Activated naive CD4-positive, alpha-beta T cell treated with anti-CD3 and anti-CD28 coated beads, Interleukin-2, amount 50 U/mL, for 72 hours (primary cell): ENCODE measurements around the gene EML6. TPM values are rescaled to one million over a fixed set of nuclear protein-coding genes. Genes with fewer than 3 reads are reported as not detected.
A peak's percentile ranks its signal among the peaks of the same experiment; 100 is the strongest.

Source experiments
- ATAC-seq, 2 donors: fragments of 150-1000 bp; cut with Tn5 transposase; 2 replicates each; pipeline ENCODE4 v1.10.0; 2021; ENCODE audit warnings: mild to moderate bottlenecking in 2 of 2, moderate library complexity in 2 of 2
- DNase-seq, 2 donors: peaks; one replicate each; pipeline ENCODE4 v3.0.0; 2021 to 2022; ENCODE audit warnings: low spot score in 2 of 2
- H3K27ac Mint-ChIP-seq, 2 donors: one replicate each; pipeline ENCODE4 v1.8.0; 2022; ENCODE audit warnings: mild to moderate bottlenecking in 2 of 2, mixed read lengths in 2 of 2
- H3K36me3 Mint-ChIP-seq, 2 donors: one replicate each; pipeline ENCODE4 v1.8.0; 2022; ENCODE audit warnings: mixed read lengths in 2 of 2
- H3K9me3 Mint-ChIP-seq, 2 donors: one replicate each; pipeline ENCODE4 v1.8.0; 2022; ENCODE audit warnings: mixed read lengths in 2 of 2
- total RNA-seq, 2 donors: library from RNA; stranded (reverse); gene quantifications; one replicate each; pipeline ENCODE4 v1.2.3, GENCODE V29; 2022

Gene EML6
- total RNA-seq, 2 donors from 2014 or later = 0.30 to 2.4 TPM

DNA sequence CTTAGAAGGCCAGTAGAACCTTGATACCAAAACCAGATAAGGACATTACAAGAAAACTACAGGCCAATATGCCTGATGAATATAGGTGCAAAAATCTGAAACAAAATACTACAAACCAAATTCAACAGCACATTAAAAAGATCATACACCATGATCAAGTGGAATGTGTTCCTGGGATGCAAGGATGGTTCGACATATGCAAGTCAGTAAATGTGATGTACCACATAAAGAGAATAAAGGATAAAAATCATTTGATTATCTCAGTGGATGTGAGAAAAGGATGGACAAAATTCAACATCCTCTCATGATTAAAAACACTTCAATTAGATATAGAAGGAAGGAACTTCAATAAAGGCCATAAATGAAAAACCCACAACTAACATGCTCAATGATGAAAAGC, 197.2 kb downstream of the EML6 start:
- H3K36me3 Mint-ChIP-seq = no peaks in the 10 kb centered on the region
- DNase-seq = no peak
- H3K9me3 Mint-ChIP-seq = peaks cover 0 to 4% of the 10 kb centered on the region in 2 donors
- no peak overlapping the region for H3K27ac Mint-ChIP-seq
- no peak for ATAC-seq

DNA sequence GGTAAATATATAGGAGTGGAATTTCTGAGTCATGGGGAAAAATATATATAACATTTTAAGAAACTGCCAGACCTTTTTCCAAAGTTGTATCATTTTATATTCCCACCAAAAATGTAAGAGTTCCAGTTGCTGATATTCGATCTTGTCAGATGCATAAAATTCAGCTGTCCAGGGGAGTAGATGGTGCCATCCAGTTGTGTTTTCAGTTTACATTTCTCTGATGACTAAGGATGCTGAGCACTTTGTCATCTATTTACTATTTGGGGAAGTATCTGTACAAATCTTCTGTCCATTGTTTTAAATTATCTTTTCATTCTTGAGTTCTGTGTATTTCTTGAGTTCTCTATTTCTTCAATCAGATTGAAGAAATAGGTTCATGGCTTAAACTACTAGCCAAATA, 200.7 kb downstream of the EML6 start:
- H3K9me3 Mint-ChIP-seq = peaks cover 0 to 9% of the 10 kb centered on the region in 2 donors
- H3K36me3 Mint-ChIP-seq = no peaks in the 10 kb centered on the region
- no peak for ATAC-seq
- no peak for DNase-seq
- no peak overlapping the region for H3K27ac Mint-ChIP-seq

DNA sequence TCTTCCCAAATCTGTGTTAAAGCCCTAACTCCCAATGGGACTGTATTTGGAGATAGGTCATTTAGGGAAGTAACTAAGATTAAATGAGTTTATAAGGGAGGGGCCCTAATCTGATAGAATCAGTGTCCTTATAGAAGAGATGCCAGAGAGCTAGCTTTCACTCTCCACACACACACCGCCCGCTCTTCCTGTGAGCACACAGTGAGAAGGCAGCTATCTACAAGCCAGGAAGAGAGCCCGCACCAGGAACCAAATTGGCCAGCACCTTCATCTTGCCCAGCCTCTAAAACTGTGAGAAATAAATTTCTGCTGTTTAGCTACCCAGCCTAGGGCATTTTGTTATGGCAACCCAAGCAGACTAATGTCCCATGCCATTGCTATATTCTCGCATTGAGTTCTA, 201.6 kb downstream of the EML6 start:
- ATAC-seq = no peak
- no peaks in the 10 kb centered on the region for H3K36me3 Mint-ChIP-seq
- H3K9me3 Mint-ChIP-seq = peaks cover 0 to 9% of the 10 kb centered on the region in 2 donors
- no peak for DNase-seq
- H3K27ac Mint-ChIP-seq = no peak overlapping the region

DNA sequence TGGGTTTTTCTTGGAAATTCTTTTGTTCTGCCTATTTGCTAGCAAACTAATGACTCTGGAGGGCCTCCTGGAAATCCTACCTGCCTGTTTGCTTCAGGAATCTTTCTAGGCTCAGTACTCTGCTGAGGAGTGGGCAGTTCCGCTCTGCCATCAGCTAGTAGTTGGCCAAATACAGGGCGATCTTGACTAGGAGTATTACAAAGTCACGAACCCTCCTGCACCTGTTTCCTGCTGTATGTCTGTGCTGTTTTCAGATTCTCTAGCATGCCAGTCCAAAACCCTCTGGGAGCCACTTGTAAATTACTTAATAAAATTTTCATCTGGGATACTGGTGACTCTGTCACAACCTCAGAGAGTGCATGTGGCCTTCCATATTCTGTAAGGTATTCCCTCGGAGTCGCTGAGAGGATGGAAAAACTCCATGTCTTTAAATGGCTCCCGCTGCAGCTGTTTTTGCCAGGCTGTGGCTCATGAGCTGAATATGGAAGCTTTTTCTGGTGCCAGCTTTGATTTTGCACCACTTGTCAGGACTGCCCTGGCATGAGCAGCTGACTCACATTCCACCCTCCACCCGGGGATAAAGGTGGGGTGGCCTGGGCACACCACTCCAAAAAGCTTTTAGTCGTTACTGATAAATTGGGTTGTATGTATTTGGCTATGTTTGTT, 203.8 kb downstream of the EML6 start:
- Mint-ChIP-seq H3K9me3 (peaks cover 0 to 9% of the 10 kb centered on the region in 2 donors), H3K27ac (no peak overlapping the region), H3K36me3 (no peaks in the 10 kb centered on the region)
- ATAC-seq (no peak), DNase-seq (no peak)

DNA sequence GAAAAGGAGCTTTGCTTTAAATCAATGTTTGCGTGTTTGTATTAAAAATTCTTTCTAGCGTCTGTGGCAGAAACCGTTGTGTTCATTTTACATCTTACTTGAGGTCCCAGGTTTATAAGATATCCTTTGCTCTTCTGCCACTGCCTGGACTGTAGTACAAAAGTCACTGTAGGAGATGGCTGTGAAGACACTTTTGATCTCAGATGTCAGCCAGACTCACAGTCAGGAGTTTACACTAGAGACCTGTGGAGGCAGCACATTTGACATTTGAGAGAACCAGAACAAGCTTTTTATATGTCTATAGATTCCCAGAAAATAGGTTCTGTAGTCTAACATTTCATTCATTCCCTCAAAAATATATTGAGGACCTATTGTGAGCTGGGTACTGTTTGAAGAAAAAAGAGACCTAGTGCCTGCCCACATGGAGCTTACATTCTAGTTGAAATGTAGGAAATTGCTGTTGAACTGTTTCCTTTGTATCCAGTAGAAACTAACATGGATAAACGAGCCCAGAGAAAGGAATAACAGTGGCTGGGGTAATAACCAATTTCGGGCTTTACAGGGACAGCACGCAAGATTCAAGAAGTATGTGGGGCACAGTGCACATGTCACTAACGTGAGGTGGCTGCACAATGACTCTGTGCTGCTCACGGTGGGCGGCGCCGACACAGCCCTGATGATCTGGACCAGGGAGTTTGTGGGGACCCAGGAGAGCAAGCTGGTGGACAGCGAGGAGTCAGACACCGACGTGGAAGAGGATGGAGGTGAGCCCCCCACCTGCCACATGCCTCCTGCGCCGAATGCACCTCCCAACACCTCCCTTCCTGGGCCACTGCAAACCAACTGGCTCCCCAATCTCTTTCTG, 204.5 kb downstream of the EML6 start:
- DNase-seq = no peak
- Mint-ChIP-seq H3K9me3 (peaks cover 0 to 5% of the 10 kb centered on the region in 2 donors), H3K27ac (no peak overlapping the region), H3K36me3 (no peaks in the 10 kb centered on the region)
- ATAC-seq = no peak

DNA sequence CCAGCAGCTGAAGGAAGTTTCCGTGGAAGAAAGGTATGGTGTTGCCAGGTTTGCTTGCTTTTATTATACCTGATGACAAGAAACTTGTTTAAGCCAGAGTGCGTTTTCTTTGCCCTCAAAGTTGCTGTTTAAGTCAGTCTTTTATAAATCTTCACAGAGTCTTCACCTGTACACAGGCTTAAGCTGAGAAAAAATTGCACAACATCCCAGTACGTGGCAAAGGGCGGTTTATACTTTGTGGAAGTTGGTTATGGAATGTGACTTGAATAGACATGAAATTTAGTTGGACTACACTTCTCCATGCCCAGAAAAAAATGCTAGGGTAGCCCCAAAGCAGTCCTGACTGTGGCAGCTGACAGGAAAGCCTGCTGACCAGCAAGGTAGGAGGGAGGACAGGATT, 205.3 kb downstream of the EML6 start:
- no peak for DNase-seq
- Mint-ChIP-seq H3K27ac (no peak overlapping the region), H3K36me3 (no peaks in the 10 kb centered on the region), H3K9me3 (peaks cover 0 to 5% of the 10 kb centered on the region in 2 donors)
- ATAC-seq = no peak

DNA sequence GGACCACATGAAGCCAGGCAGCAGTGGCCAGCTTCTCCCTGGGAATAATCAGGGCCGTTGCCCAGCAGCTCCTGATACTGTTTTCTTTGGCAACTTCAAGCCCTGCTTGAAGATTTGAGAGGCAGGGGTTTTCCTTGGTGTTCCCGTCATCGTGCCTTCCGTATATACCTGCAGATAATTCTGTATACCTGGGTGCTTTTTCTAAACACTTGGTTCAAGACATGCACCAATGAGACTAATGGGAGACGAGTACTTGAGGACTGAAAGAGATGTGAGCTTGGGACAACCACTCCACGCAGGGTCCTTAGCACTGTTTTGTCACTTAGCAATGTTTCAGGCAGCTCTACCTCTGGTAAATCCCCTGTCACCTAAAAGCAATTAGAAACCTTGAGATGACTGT, 208.0 kb downstream of the EML6 start:
- DNase-seq (no peak), ATAC-seq (no peak)
- peaks cover 0 to 5% of the 10 kb centered on the region in 2 donors for H3K9me3 Mint-ChIP-seq
- H3K27ac Mint-ChIP-seq = no peak overlapping the region
- H3K36me3 Mint-ChIP-seq = no peaks in the 10 kb centered on the region

DNA sequence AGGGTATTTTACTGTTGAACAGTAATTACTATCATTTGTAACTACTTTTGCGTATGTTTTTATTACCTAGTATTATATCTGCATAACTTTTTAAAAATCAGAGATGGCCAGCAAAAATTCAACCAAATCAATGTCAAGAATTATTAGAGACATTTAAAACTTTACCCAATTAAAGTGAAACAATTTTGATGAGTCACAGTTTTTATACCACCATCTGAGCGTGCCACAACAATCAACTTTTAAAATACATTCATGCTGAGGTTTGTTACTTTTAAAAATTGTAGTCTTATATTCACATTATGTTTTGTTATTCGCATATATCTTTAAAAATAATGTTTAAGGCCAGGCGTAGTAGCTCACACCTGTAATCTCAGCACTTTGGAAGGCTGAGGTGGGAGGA, 211.9 kb downstream of the EML6 start:
- DNase-seq = no peak
- peaks cover 6 to 12% of the 10 kb centered on the region in 2 donors for H3K9me3 Mint-ChIP-seq
- no peak for ATAC-seq
- H3K36me3 Mint-ChIP-seq = peaks cover 8 to 13% of the 10 kb centered on the region in 2 donors
- H3K27ac Mint-ChIP-seq = no peak overlapping the region

DNA sequence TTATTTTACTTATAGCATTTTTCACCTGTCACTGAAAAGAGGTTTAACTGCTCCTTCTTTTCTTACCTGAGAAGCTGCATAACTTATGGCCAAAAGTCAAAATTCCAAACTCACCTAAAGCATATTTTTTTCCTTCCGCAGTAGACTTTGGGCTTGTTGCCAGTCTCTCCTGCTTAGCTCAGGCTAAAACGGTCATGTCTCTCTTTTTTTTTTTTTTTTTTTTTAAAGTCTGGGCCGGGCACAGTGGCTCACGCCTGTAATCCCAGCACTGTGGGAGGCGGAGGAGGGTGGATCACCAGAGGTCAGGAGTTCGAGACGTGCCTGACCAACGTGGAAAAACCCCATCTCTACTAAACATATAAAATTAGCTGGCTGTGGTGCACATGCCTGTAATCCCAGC, 213.3 kb downstream of the EML6 start:
- Mint-ChIP-seq H3K36me3 (peaks cover 8 to 13% of the 10 kb centered on the region in 2 donors), H3K27ac (no peak overlapping the region), H3K9me3 (peaks cover 6 to 12% of the 10 kb centered on the region in 2 donors)
- ATAC-seq = no peak
- DNase-seq = no peak

DNA sequence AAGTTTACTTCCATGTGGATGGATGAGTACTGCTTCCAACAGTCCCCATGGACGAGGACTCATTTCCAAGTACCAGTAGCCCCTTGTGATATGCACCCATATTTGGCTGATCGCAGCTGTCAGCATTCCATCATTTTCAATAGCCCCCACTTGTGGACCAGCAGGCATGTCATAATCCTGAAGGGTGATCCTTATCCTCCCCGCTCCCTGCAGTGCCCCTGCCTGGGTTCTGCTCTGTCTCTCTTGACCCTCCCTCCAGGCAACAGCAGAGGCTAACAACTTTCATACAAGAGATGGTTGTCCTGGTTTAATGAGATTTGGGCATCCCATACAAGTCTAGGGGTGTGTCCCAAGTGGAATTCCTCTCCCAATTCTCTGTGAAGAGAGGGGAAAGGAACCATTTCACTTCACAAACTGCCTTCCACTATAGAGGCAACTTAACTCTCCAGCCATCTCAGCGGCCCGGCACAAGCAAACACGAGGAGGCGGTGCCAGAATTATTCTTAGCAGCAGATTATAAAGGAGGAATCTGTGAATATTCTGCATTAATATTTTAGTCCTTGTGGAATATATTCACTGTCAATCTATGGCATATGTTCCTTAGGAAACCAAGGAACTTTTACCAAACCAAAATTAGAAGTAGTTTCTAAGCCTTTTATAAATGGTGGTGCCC, 216.1 kb downstream of the EML6 start:
- no peak for ATAC-seq
- peaks cover 8 to 13% of the 10 kb centered on the region in 2 donors for H3K36me3 Mint-ChIP-seq

DNA sequence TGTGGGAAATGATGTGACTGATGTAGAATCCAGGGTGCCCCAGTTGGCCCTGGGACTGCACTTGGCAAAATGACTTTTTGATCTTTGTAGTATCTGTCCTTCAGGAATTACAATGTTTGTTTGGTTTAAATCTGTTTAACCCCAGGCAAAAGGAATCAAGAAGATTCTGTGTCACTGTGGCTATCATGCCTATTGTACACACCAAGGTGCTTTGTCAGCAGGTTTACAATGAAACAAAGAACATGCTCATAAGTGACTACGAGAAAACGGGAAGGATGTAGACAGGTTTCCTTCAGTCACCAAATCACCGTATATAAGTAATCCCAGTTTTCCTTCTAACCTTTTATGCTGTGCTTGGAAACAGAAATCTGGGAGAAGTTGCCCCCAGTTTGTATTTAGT, 217.3 kb downstream of the EML6 start:
- ATAC-seq = no peak
- H3K27ac Mint-ChIP-seq = no peak overlapping the region
- H3K36me3 Mint-ChIP-seq = peaks cover 8 to 13% of the 10 kb centered on the region in 2 donors
- DNase-seq = no peak
- peaks cover 6 to 12% of the 10 kb centered on the region in 2 donors for H3K9me3 Mint-ChIP-seq

More for the DNA sequence above, 216.1 kb downstream of the EML6 start:
- no peak overlapping the region for H3K27ac Mint-ChIP-seq
- H3K9me3 Mint-ChIP-seq = peaks cover 6 to 12% of the 10 kb centered on the region in 2 donors
- DNase-seq = no peak

DNA sequence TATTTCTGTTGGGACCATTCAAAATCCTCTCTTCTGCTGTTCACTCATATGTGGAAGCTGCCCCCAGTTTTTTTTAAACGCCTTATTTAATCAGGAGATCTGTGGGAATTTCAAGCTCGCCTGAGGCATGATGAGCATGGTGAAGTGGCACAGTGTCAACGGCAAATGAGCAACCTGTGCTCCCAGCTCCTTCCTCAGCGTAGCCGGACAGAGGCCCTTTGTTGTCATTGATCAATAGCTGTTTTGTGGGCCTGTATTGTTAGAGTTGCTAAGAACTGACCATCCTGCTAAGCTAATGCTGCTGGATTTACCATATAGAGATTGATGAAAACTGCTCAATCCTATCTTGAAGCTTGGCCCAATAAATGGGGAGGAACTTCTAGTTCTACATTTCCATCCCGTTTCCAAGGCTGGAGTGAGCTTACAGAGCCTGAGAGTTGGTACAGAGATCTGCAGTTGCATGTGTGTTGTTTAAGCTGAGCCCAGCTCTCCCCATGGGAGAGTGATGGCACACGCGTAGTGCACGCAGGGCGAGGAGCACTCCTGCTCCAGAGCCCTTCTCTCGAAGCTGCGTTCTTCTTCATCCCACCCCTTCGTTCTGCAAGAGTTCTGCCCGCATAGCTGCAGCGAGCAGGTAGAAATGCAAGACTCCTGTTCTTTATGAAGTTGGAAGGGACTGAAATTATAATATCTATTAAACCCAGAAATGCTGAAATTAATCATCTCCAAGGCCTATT, 218.0 kb downstream of the EML6 start:
- peaks cover 6 to 12% of the 10 kb centered on the region in 2 donors for H3K9me3 Mint-ChIP-seq
- peaks cover 8 to 13% of the 10 kb centered on the region in 2 donors for H3K36me3 Mint-ChIP-seq
- no peak overlapping the region for H3K27ac Mint-ChIP-seq
- ATAC-seq (no peak), DNase-seq (no peak)

DNA sequence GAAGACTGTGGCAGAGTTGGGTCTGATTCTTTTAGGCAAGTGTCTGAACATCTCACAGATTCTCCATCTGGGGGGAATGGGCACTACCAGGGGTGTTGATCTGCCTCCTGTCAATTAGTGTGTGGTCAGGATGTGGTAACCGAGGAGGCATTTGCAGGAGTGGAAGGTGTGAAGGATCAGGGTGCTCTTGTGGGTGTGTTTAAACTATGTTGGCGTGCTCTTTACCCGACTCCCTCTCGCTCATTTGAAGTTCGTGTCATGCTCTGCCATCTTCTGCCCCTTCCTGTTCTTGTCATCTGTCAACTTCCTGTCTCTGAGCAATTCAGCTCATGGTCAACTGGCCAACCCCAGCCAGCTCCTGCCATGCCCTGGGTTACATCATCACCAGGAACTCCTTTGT, 218.9 kb downstream of the EML6 start:
- DNase-seq (no peak), ATAC-seq (peak in 1 of 2 donors; percentile 62)
- no peak overlapping the region for H3K27ac Mint-ChIP-seq
- peaks cover 6 to 12% of the 10 kb centered on the region in 2 donors for H3K9me3 Mint-ChIP-seq
- H3K36me3 Mint-ChIP-seq = peaks cover 8 to 13% of the 10 kb centered on the region in 2 donors

DNA sequence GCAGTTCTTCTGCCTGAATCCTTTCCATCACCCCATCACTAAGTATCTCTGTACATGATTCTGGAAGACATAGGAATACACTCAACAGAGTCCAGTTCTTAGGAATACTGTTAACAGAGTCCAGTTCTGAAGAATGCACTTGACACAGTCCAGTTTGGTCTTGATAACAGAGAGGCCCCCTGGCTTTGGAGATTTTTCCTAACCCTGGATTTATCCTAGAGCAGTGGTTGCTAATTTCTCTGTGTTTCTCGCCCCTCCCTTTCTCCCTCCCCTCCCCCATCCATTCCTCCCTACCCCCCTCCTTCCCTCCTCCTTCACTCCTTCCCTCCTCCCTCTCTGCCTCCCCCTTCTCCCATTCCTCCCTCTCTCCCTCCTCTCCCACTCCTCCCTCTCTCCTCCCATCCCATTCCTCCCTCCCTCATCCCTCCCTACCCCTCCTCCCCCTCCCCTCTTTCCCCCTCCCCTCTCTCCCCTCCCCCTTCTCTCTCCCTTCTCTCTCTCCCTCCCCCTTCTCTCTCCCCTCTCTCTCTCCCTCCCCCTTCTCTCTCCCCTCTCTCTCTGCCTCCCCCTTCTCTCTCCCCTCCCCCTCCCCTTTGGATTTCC, 221.4 kb downstream of the EML6 start:
- Mint-ChIP-seq H3K27ac (no peak overlapping the region), H3K36me3 (no peaks in the 10 kb centered on the region), H3K9me3 (no peaks in the 10 kb centered on the region)
- ATAC-seq (no peak), DNase-seq (no peak)

DNA sequence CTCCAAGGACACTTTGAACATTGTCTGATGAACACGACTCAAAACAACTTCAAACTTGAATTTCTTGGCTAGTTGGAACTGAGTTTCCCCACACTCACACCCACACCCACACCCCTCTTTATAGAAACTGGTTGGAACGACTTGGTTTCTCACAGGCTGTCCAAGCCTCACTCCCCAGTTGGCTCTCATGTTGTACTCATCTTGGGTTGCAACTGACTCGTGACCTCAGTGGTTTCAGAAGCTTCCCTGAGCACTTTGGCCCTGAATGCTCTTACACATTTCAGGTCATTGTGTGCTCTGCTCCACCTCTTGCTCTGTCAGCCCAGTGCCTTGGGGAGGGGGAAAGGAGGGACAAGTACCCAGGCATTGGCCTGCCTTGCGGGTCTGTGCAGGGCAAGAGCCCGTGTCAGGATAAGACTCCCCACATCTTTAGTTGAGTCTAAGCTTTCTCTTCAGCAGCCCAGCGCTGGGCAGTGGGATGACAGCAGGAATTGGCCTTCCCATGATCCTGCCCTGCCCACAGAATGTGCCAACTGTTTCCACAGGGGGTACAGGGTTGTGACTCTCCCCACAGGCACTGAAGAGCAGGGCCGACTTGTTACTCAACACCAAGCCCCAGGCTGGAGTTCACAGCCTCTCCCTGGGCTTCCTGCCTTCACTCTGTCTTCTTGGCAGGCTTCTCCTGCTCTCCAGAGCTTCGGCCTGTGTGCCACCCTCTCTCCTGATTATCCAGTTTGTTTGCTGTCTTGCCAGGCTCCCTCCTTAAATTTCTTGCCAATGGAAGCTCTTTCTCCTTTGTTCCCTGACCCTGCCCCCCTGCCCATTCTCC, 222.1 kb downstream of the EML6 start:
- peak overlapping the region in 1 of 2 donors; percentile 16 for H3K27ac Mint-ChIP-seq
- DNase-seq = peak in 1 of 2 donors; percentile 29
- no peaks in the 10 kb centered on the region for H3K9me3 Mint-ChIP-seq
- ATAC-seq = peak; percentile 86 to 93
- no peaks in the 10 kb centered on the region for H3K36me3 Mint-ChIP-seq
